Endothelial cell (in vitro differentiated cells): ENCODE data around the gene CUBN. TPM values are rescaled to one million over a fixed set of nuclear protein-coding genes. Genes with fewer than 3 reads are reported as not detected.

Source experiments
- DNase-seq: peaks from one replicate; pipeline ENCODE4 v3.0.0; 2021; ENCODE audit warnings: low spot score
- H3K27ac Mint-ChIP-seq: one replicate; pipeline ENCODE4 v1.8.0; 2021; ENCODE audit warnings: mixed read lengths, inconsistent platforms; ENCODE audit not compliant: unreplicated experiment
- H3K27me3 Mint-ChIP-seq: one replicate; pipeline ENCODE4 v1.8.0; 2021; ENCODE audit warnings: mild to moderate bottlenecking, moderate library complexity, mixed read lengths, inconsistent platforms; ENCODE audit not compliant: unreplicated experiment
- H3K36me3 Mint-ChIP-seq: one replicate; pipeline ENCODE4 v1.8.0; 2021; ENCODE audit warnings: mild to moderate bottlenecking, low read depth, mixed read lengths, inconsistent platforms; ENCODE audit not compliant: unreplicated experiment
- H3K4me1 Mint-ChIP-seq: one replicate; pipeline ENCODE4 v1.8.0; 2021; ENCODE audit warnings: mild to moderate bottlenecking, mixed read lengths, inconsistent platforms; ENCODE audit not compliant: unreplicated experiment
- H3K4me3 Mint-ChIP-seq: one replicate; pipeline ENCODE4 v1.8.0; 2021; ENCODE audit warnings: mild to moderate bottlenecking, mixed read lengths, inconsistent platforms; ENCODE audit not compliant: unreplicated experiment
- H3K9me3 Mint-ChIP-seq: one replicate; pipeline ENCODE4 v1.8.0; 2021; ENCODE audit warnings: mixed read lengths, inconsistent platforms; ENCODE audit not compliant: unreplicated experiment
- CTCF ChIP-seq: fragments of 200-600 bp; sonication (generic); IDR thresholded peaks from one replicate; pipeline ENCODE4 v1.5.0; 2021; ENCODE audit warnings: antibody characterized with exemption; ENCODE audit not compliant: unreplicated experiment
- total RNA-seq: library from RNA; stranded (reverse); fragmentation: NEBNext Ultra II Directional; extraction: Animal tissue kit (Norgen Biotek cat#: 25700); gene quantifications from one replicate; pipeline ENCODE4 v1.2.1, GENCODE V29; 2021; ENCODE audit not compliant: unreplicated experiment

The CUBN gene
- total RNA-seq, 1 donor from 2014 or later, result 8.8 TPM

GRCh38 chr10:17060289-17060688 lies 69.3 kb downstream of the CUBN start:
- DNase-seq, result no peak
- no peaks in the 10 kb centered on the region for H3K9me3 Mint-ChIP-seq

GRCh38 chr10:17059197-17059688 lies 70.4 kb downstream of the CUBN start:
- Mint-ChIP-seq H3K27me3 (no peaks in the 10 kb centered on the region), H3K27ac (no peak overlapping the region), H3K9me3 (no peaks in the 10 kb centered on the region), H3K36me3 (no peaks in the 10 kb centered on the region), H3K4me3 (no peak overlapping the region), H3K4me1 (peaks cover 23% of the 10 kb centered on the region)
- DNase-seq, result no peak
- TF ChIP-seq CTCF, result no peak

More at GRCh38 chr10:17060289-17060688, 69.3 kb downstream of the CUBN start:
- Mint-ChIP-seq H3K27ac (no peak overlapping the region), H3K4me1 (peaks cover 26% of the 10 kb centered on the region), H3K4me3 (no peak overlapping the region), H3K27me3 (no peaks in the 10 kb centered on the region), H3K36me3 (no peaks in the 10 kb centered on the region)
- TF ChIP-seq CTCF, result no peak

GRCh38 chr10:17058093-17058492 lies 71.5 kb downstream of the CUBN start:
- DNase-seq, result no peak
- Mint-ChIP-seq H3K27ac (no peak overlapping the region), H3K9me3 (no peaks in the 10 kb centered on the region), H3K36me3 (no peaks in the 10 kb centered on the region), H3K27me3 (no peaks in the 10 kb centered on the region), H3K4me1 (peaks cover 16% of the 10 kb centered on the region), H3K4me3 (no peak overlapping the region)
- TF ChIP-seq CTCF, result no peak

- DNase-seq, result no peak
- Mint-ChIP-seq H3K36me3 (peaks cover 2% of the 10 kb centered on the region), H3K4me1 (peaks cover 6% of the 10 kb centered on the region)
These were observed 72.7 kb downstream of the CUBN start for GRCh38 chr10:17056781-17057428.

More at GRCh38 chr10:17056781-17057428, 72.7 kb downstream of the CUBN start:
- Mint-ChIP-seq H3K9me3 (no peaks in the 10 kb centered on the region), H3K27ac (no peak overlapping the region), H3K27me3 (no peaks in the 10 kb centered on the region), H3K4me3 (no peak overlapping the region)
- TF ChIP-seq CTCF, result no peak
